Fibroblast of skin of right quadriceps (primary cell): ENCODE measurements around the gene TP53RK.

Experiments used
- DNase-seq: peaks from one replicate; pipeline ENCODE4 v3.0.0-alpha.2; 2013

TP53RK gene

DNA sequence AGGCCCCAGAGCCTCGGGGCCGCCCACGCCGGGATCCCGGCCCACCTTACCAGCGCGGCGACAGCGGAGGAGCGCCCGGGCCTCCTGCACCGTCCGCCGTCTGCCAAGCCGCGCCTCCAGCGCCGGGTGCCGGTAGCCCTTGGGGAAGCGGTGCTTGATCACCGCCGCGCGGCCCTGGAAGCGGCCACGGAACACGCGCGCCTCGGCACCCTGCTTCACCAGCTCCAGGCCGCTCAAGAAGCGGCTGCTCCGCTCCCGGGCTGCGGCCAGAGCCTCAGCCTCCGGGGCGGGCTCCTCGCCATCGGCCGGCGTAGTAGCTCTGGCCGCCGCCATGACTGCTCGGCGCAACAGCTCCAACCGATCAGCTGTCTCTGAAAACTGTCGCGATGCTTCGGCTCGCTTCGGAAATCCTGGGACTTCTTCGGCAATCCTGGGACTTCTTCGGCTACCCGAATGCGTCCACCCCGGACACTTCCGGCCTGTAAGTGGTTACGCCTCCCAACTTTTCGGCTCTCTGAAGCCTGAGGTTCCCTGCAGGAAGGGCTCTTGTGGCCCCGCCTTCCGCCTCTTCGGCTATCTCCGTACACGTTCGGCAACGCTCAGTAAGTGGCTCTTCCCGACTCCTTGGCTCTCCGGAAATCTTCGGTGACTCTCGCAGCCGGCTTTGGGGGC is at the start of gene TP53RK:
TSS of gene TP53RK (minus strand) at position 363 of the 672 bp plus-strand sequence. CDS start at position 333, 30 bp downstream.
- DNase-seq, result peak; percentile 100

DNA sequence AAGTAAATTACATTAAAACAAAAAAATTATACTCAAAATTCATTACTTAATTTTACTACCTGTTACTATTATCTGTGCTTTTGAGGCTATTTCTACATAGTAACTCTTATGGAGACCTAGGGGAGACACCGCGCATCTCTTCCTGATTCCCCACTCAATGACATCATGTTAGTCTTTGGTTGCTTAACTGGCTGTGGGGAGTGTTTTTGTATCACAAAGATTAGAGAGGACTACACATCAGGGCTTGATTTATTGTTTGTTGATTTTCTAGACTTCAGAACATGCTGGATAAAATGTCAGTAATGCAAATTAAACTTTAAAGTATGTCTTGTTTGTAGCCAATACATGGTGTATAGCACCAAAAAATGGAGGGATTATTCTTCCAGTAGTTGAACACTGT is 46.2 kb upstream of the TP53RK start:
- no peak for DNase-seq

DNA sequence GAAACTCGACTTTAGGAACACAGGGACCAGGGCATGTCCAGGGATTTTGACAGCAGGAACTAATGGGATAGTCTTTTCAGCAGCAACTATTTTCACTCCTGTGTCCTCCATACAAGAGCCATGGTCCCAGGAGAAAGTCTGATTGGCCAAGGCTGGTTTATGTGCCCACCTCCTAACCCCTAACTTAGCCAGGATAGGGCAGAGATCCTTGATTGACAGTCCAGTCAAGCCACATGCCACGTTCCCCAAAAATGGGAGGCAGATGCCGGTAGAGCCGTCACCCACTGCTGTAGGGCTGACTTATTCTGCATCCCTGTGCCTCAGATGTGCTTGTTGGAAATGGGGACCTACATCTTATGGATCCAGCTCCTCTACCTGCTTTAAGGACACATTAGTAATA is 42.5 kb upstream of the TP53RK start:
- no peak for DNase-seq

DNA sequence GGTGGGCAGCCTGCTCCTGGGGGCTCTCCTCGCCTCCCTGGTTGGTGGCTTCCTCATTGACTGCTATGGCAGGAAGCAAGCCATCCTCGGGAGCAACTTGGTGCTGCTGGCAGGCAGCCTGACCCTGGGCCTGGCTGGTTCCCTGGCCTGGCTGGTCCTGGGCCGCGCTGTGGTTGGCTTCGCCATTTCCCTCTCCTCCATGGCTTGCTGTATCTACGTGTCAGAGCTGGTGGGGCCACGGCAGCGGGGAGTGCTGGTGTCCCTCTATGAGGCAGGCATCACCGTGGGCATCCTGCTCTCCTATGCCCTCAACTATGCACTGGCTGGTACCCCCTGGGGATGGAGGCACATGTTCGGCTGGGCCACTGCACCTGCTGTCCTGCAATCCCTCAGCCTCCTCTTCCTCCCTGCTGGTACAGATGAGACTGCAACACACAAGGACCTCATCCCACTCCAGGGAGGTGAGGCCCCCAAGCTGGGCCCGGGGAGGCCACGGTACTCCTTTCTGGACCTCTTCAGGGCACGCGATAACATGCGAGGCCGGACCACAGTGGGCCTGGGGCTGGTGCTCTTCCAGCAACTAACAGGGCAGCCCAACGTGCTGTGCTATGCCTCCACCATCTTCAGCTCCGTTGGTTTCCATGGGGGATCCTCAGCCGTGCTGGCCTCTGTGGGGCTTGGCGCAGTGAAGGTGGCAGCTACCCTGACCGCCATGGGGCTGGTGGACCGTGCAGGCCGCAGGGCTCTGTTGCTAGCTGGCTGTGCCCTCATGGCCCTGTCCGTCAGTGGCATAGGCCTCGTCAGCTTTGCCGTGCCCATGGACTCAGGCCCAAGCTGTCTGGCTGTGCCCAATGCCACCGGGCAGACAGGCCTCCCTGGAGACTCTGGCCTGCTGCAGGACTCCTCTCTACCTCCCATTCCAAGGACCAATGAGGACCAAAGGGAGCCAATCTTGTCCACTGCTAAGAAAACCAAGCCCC is 36.2 kb upstream of the TP53RK start:
- DNase-seq, result no peak

DNA sequence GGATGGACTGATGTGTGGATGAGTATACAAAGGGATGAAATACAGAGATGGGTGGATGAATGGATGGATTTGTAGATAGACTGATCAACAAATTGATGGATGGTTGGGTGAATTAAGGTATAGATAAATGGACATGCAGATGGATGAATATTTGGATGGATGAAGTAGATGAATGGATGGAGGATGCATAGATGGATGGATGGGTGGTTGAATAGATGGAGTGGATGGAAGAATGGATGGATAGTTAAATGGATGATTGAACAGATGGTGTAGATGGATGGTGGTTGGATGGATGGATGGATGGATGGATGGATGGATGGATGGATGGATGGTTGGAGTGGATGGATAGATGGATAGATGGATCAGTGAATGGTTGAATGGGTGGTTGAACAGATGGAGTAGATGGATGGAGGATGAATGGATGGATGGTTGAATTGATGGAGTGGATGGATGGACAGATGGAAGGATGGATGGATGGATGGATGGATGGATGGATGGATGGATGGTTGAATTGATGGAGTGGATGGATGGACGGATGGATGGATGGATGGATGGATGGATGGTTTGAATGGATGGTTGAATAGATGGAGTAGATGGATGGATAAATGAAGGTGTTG is 35.2 kb upstream of the TP53RK start:
- DNase-seq, result no peak

DNA sequence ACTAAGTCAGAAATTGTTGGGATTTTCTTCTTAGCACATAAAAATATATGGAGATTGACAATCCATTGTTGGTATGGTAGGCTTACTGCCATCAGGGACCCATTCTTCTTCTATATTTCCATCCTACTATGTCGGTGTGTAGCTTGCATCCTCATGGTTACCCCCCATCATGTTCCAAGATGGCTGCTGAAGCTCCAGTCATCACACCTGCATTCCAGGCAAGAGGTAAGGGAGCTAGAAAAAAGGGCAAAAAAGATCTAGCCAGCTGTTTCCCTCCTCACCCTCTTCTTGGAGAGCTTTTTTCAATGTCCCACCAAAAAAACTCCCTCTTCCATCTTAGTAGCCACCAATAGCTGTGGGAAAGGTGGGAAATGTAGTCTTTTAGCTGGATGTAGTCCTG is 33.8 kb upstream of the TP53RK start:
- DNase-seq, result no peak

DNA sequence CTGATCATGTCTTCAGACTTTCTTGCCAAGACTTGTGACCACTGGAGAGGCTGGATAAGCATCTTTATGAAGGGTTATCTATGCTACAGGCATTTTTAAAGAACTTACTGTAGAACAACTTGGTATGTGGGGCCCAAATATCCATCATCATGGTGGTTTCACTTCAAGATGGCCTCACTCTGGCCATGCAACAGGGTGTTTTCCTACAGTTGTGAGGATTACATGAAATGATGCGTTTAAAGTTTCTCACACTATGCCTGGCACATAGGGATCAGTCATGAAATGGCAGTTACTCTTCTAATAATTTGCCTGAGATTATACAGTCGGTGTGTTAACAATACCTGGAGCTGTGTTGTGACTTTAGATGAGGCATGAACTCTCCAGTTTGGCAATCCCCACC is 33.2 kb upstream of the TP53RK start:
- DNase-seq, result no peak

DNA sequence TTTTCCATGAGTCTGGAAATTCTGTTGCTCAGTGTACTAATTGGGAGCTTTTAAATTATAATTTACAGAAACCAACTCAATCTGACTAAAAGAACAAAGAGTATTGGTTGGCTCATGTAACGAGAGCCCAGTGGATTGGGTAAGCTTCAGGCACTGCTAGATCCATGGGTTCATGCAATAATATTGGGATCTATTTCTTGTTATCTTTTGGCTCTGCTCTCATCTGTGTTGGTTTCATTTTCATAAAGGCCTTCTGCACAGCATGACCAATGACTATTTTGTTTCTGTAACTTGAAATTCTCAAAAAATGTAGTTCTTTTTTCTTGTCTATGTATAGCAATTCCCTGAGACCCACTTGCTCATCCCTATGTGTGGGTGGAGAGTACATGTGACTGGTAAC is 32.2 kb upstream of the TP53RK start:
- no peak for DNase-seq

DNA sequence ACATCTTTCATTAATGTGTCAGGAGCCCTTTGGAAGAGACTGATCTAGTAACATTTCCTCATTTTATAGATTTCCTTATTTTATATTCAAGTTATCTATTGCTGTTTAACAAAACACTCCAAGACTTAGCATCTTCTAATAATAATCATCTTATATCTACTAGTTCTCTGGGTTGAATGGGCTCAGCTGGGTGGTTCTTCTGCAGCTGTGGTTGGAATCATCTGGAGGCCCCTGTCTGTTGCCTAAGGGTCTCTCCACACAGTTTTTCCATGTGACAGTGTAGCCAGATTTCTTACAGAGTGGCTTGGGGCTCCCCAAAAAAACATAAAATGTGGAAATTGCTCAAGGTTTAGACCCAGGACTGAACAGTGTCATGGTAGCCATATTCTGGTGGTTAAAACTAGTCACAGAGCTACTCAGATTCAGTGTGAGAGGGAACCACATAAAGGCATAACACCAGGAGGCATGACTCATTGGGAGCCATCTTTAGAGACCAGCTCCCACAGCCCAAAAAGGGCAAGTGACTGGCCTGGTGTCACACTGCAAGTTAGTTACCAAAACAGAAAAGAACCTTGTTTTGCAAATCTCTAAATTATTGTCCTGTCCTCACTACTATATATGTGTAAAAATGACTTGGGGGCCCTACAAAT is 31.7 kb upstream of the TP53RK start:
- DNase-seq, result no peak

DNA sequence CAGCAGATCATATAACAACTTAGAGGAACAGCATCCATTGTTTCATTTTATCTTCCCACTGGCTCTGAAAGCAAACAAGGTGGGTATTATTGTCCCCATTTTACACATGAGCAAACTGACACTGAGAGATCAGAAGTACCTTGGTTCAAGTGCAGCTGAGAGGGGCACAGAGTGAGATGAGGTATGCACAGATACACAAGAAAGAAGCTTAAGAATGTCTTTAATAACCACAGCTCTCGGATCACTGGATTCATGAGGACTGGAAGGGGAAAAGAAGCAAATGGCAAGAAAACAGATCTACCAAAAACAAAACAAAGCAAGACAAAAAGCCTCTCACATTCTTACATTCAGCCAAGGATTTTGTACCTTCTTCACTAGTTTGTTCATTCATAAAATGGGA is 30.8 kb upstream of the TP53RK start:
- no peak for DNase-seq

DNA sequence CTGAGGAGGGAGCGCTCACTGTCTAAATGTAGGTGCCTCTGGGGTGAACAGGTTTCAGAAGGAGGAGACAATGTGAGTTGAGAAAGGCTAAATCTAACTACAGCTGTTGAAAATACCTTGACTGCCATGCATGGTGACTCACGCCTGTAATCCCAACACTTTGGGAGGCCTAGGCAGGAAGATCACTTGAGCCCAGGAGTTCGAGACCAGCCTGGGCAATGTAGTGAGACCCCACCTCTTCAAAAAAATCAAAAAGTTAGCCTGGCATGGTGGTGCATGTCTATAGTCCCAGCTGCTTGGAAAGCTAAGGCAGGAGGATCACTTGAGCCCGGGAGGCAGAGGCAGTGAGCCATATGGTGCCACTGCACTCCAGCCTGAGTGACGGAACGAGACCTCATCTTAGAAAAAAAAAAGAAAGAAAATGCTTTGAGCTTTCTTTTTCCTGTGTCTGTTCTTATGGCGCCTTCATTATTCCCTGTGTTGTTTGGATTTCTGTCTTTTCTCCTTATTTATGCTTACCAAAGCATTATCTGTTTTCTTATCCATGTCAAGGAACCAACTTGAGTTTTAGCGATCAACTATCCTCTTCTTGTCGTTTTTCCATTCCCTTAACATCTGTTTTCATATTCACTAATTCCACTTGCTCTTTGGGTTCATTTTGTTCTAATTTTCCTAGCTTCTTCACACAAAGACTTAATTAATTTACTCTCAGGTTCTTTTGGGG is 28.7 kb upstream of the TP53RK start:
- no peak for DNase-seq

DNA sequence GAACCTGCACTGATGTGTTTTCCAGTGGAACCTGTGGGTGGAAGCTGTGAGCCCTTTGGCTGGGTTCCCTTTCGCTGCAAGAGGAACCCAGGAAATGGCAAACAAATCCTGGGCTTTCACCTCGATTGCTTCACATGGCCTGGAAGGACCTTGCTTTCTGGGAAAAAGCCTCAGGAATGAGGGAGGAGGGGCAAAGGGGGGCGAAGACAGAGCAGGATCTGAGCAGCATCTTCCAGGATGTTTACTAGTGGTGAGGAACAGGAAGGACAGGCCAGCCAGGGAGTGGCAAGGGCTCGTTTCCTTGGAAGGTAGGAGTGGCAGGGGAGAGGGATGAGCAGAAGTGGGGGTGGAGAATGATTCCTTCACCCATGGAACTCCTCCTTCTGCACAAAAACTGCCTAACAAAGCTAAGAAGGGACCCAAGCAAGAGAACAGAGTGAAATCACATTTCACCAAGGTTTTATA is 26.1 kb upstream of the TP53RK start:
- DNase-seq, result peak; percentile 89

DNA sequence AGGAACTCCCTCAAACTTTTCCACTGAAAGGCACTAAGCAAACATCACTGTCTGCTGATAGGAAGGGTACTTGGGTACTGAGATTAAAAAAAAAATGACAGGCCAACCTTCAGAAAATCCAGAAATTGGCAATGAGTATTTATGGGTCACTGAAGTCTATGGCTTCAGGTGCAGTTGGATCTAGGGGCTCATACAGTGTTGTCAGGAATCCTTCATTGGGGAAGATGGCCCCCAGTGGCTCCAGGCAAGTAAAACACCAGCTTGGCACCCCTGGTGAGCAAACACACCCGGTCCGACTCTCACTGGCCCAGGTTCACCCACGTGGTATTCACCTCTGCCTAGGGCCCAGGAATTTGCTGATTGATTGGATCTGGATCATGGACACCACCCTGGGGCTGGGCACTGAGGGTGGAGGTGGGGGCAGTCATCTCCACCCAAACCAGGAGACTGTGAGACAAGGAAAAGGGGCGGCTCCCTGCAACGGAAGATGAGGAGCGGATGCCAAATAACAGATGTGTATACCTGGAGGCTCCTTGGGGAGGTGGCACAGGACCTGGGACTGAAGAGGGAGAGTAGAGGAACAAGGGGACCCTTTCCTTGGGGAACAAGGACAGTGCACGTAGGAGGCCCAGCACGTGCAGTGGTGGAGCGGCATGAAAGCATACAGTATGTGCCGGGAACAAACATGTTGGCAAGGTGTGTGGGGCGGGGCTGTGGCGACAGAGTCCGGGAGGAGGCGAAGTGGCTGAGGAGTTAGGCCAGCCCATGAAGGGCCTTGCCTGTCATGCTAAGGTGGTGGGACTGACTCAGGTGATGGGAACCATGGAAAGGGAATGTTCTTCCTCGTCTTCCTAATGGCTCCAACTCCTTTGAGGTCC is 25.0 kb upstream of the TP53RK start:
- DNase-seq, result no peak

DNA sequence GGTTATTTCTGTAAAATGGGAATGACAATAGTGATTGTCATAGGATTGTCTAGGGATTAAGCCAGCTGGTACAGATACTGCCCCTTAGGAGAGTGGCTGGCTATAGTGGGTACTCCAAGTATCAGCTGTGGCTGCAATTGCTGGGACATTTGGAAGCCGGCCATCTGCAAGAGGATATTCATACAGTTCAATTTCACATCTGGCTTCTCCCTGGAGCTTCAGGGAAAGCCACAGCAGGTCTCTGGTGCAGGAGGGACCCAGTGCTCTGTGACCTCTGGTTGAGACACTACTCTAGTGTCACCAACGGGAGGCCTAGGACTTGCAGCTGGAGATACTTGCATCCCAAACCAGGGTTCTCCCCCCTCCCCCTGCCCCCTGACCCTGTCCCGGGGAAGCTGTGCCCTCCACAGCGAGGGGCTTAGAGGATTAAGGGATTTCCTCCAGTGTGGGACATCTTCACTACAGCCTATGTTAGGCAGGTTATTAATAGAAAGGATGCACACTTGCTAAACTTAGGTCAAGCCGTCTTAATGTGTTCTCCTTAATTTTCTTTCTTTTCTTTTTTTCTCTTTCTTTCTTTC is 22.9 kb upstream of the TP53RK start:
- no peak for DNase-seq

DNA sequence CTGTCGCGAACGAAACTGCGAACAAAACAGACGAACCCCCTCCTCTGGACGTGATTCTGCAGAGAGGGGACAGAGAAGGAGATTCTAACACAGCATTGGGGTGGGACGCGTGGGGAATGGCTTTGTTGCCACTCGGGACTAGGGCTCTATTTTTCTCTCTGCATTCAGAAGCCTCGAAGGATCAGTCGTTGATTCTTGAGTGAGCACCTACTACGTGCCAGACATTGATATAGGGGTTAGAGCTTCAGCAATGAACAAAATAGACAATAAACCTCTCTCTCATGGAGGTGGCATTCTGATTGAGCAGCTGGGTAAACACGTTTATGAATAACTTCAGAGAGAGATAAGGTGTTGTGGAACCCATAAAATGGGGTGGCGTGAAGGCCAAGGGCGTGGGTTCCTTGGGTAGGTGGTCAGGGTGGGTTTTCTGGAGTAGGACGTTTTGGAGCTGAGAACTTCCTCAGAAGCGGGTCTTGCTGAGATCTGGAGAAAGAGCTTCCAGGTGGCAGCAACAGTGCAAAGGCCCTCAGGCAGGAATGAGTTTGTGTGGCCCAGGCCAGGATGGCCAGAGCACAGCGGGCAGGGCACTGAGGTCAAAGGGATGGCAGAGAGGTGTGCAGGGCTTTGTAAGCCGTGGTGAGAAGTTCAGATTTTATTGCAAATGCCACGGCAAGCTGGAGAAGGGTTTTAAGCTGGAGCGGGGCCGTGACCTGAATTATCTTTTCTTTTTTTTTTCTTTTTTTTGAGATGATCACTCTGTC is 21.1 kb upstream of the TP53RK start:
- no peak for DNase-seq

DNA sequence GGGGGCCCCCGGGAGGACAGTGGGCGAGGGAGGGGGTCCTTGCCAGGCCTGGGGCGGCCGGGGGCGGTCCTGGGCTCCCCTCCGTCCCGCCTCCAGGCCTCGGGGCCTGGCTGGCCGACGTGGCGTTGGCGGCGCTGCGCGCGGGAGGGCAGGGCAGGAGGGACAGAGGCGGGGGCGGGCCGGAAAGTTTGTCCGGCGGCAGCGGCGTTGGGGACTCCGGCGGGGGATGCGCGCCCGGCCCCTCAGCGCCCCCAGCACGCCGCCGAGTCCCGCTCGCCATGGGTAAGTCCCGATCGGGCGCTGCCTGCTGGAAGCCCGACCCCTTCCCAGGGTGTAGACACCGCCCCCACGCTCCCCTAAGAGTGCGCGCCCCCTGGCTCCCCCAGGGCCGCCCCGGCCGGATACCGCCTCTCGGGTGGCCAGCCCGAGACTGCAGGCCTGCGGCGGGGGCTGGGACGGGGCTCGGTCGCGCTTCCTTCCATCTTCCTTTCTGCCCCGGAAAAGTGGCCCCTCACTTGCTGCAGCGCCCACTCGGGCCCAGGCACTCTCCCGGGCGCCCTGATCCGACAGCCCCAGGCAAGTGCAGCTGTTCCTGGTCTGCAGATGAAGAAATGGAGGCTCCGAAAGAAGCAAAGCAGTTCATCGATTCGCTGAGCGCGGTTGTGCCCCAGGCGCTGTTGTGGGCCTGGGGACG is 20.4 kb upstream of the TP53RK start, which contains the start of gene SLC2A10:
TSS of gene SLC2A10 (plus strand) at position 191 of the 694 bp plus-strand sequence. CDS start at position 279, 88 bp downstream.
- DNase-seq, result peak; percentile 62

DNA sequence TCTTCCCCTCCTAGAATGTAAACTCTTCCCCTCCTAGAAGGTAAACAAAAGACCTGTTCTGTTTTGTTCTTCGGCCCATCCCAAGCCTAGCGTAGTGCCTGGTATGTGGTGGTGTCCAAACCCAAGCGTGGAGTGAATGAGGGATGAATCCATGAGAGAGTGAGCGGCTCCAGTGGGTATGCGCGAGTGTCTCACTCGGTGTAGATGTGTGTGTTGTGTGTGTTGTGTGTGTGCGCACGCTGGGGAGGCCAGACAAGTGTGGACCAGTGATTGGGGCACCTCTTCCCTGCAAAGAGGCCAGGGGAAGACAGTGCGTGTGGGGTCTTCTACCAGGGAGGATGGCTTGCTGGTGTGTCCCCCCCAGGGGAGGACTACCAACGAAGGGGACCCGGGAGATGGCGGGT is 19.8 kb upstream of the TP53RK start:
- no peak for DNase-seq

DNA sequence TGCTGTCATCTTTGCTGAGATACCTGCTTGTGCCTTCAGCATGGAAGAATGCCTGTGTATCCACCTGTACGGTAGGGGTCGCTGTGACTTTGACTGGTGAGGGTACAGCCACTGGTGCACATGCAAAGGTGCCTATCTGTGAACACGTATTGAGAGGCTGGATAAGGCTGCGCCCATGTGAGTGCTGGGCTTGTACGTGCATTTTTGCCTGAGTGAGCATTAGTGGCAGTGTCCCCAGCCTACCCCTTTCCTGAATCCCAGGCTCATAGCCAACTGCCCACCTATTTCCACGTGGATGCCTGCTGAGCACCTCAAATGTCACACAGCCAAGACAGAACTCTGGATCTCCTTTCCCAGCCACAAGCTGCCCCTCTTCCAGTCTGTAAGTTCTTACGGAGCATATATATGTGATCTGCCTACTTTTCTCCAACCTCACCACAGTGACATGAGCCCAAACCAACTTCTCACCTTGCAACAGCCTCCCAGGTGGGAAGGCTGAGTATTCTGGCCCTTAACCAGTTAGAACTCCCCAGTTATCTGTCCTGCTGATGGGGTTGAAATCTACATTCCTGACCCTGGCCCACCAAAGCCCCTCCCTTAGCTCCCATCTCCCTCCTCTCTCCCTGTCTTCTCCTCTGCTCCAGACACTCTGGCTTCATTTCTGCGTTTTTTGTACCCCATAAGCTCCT is 19.1 kb upstream of the TP53RK start:
- no peak for DNase-seq

DNA sequence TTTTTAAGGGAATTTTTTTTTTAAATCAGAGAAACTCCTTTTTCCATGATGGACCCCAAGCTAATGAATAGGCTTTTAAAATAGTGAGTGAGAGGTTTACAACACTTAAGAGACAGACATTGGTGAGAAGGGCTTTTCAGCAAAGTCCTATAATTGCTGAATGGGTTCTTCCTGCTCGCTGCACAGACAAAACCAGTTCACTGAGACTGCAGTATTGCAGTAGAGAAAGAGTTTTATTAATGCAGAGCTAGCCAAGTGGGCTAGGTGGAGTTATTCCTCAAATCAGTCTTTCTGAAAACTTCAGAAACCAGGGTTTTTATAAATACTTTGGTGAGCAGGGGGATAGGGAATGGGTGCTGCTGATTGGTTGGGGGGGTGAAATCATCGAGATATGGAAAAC is 17.0 kb upstream of the TP53RK start:
- DNase-seq, result no peak
